ENCODE measurements around the gene CEP128.
"Not testable (repeated sequence)": the region's sequence is repeated elsewhere in the genome, so short reads cannot be mapped to it uniquely, and the experiment has no call there.

CEP128 gene

DNA sequence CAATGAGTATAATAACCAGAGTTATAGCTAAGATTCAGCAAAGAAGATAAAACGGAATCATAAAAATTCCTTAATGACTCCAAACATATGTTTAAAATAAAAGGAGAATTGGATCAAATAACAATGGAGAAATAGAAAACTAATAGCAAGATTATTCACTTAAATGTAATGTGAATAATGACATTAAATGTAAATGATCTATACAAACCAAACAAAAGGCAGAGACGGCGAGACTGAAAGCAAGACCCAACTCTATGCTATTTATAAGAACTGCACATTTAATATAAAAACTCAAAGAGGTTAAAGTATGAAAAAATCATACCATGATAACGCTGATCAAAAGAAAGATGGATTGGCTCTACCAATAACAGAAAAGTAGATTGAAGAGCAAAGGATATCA is 10.0 kb upstream of the CEP128 start:
- DNase-seq: no peak

GRCh38 chr14:80948291-80948690 is 6.8 kb upstream of the CEP128 start:
- no peak for DNase-seq

- DNase-seq: no peak
These were observed 5.3 kb upstream of the CEP128 start for GRCh38 chr14:80946797-80947196.

GRCh38 chr14:80946187-80946586 is 4.6 kb upstream of the CEP128 start:
- DNase-seq: no peak

- DNase-seq: no peak
These were observed 3.5 kb upstream of the CEP128 start for GRCh38 chr14:80944861-80945617.

- peak; percentile 62 for DNase-seq
These were observed 658 bp upstream of the CEP128 start for GRCh38 chr14:80942191-80942600.

- DNase-seq: no peak
These were observed 1.4 kb downstream of the CEP128 start for GRCh38 chr14:80940146-80940545.

DNA sequence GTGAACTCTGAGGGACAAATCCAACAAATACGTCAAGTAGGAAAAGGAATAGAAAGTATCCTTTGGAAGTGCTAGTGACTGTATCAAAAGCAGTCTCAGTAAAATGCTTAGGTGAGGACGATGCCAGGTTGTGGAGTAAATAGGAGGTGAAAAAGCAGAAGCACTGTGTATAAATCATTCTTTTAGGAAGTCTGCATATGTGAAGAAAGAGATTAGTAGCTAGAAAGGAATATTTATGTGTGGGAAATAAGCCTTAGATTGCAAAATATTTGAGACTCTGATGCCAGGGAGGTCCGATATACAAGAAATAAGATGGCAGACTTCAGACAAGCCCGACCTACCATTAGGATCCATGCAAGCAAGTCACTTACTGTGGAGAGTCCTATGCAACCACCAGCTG is 7.9 kb downstream of the CEP128 start:
- no peak for DNase-seq

DNA sequence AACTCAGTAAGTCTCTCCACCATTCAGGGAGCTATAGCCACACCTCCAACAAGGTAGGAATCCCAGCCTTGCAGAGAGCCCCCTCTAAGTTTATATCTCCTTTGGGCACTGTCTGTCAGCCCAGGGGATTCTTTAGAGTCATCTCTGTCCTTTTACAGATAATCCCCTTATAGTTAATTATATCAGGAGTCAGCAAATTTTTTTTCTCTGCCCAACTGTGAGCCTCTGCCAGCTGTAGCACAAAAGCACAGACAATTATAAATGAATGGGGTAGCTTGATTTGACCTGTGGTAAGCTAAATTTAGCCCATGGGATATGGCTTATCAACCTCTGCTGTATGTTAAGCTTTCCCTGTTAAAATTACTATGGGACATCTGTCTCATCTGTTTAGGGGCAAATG is 8.3 kb downstream of the CEP128 start:
- no peak for DNase-seq

GRCh38 chr14:80930836-80931389 is 10.6 kb downstream of the CEP128 start:
- DNase-seq: no peak

- DNase-seq: no peak
These were observed 11.4 kb downstream of the CEP128 start for GRCh38 chr14:80930095-80930494.

GRCh38 chr14:80927083-80927989 is 14.2 kb downstream of the CEP128 start:
- DNase-seq: no peak

- DNase-seq: no peak
These were observed 15.0 kb downstream of the CEP128 start for GRCh38 chr14:80926397-80927082.

DNA sequence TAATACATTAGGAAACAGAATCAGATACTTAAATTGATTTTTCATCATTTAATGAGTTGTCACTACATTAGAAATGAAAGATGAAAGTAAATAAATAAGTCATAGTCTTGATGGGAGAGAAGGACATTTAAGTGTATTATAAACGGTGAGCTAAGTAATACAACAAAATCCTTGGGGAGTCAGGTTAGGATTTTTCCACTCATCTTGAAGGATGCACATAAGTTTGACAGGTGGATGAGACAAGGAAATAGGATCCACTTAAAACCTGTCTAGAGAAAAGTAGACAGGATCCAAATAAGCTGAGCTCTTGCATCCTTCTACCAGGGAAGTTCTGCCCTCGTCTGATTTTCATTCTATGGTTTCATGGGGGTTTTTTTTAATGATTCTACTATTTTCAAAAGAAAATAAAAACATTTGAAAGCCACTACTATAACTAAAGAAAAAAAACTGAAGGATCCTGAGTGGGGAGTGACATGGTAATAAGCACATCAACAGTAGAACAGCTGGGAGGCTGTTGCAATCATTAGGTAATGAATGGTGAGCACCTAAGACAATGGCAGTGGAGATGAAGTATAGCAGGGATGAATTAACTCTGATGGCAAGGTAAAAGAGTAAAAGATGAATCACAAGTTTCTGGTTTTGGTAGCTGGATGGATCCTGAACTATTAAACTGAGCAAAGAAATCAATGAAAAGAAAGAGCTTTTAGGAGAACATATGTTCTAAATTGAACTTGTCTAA is 17.0 kb downstream of the CEP128 start:
- DNase-seq: no peak

- DNase-seq: no peak
These were observed 18.2 kb downstream of the CEP128 start for GRCh38 chr14:80923368-80923767.

DNA sequence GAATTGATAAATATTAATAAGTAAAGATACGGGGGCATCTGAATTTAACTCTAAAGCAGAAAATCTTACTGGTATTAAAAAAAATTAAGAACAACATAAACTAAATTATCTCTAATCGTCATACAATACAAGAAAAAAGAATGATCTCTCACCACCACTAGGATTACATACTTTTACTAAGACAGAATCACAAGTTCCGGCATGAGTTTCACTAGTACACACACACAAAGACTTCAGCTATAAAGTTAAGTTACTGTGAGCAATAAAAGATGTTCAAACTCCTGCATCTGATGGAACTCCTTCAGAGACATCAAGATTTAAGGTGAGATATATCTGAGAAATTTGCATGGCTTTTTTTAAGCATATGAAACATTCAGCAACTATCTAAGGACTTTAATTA is 21.9 kb downstream of the CEP128 start:
- DNase-seq: no peak

DNA sequence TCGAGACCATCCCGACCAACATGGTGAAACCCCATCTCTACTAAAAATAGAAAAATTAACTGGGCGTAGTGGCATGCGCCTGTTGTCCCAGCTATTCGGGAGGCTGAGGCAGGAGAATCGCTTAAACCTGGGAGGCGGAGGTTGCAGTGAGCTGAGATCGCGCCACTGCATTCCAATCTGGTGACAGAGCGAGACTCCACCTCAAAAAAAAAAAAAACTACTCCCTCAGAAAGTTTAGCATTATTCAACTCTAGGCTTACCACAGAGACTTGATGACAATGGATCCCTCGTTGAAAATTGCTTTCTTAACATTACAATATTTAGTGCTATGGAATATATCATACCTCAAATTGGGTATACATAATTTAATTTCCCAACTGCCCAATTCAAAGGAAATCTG is 29.5 kb downstream of the CEP128 start:
- DNase-seq: not testable (repeated sequence)

DNA sequence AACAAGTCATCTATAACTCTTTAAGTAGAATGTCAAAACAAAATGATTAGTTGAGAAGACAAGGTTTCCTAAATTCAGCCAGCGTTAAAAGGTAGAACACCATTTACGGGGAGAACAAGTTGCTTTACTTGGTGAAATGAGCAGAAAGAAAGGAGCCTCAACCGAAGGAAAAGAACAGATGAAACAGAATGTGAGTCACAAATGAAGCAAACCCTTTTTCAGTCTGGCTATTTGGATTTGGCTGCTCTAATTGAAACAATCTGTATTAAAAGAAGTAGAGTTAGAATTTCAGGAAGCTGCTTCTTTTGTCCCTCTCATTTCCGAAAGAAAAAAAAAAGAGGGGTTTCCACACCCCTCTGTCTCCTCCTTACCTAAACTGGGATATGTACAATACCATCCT is 34.6 kb downstream of the CEP128 start:
- DNase-seq: no peak

- no peak for DNase-seq
These were observed 35.2 kb downstream of the CEP128 start for GRCh38 chr14:80906336-80906735.

DNA sequence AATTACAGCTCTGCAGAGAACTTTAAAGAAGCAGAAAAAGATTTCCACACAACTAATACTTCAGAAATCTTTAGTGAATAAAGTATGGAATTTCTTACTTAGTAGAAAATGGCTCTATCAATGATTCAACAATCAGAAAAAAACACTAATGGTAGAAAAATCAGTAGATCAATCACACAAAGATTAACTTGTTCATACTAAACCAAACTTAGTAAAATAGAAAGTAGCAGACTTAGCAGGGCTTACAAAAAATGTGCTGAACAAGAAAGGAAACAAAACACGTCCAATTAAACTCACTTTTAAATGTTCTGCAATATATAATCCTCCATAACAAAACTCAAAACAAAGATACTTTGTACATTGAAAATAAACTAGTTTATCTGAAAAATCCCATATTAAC is 38.9 kb downstream of the CEP128 start:
- no peak for DNase-seq

DNA sequence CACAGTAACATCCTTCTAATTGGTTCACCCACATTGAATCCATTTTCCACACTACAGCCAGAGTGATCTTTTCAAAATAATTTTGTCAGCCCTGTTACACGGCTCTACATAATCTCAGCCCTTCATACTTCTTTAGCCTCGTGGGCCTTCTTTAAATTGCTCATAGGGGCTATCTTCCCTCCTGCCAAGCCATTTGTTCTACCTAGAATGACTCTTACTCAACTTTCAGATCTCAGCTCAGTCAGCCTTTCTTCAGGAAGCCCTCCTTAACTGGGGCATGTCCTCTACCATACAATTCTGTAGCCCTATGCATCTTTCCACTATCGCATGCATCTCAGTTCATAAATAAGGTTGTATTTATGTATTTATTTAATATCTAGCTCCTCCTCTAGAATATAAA is 39.7 kb downstream of the CEP128 start:
- DNase-seq: no peak

DNA sequence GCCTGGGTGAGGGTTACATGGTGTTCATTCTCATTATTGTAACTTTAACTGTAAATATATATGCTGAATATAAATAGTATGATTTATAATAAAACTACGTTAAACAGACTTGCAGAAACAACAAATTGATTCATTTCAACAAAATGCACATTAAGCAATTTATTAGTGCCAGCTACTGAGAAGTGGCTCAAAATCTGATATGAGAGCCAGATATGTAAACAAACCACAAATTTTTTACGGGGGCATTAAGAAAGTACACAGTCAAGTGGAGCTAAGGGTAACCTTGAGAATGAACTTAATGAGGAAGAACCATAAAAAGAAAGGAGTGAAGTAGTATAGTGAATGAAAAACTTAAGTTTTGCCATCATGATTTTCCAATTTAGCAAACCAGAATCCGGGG is 40.3 kb downstream of the CEP128 start:
- DNase-seq: no peak

DNA sequence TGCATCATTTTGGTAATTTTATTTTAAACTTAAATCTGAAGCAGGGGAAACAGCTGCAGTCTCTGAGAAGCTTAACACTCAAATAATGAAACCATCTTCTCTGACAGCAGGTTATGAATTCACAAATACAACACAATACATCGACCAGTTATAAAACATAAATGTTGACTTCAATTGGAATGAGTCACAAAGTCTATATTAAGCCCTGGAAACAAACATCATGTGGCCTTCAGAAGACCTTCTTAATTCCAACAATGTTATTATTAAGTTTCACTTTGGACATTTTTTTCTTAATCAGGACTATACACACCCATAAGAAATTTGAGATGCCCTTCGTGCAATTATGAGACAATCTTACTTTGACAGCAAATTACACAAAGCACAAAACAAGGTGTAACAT is 68.9 kb downstream of the CEP128 start:
- DNase-seq: no peak

Measured in NCI-H1694 treated with DMSO at 0.1 percent for 48 hours (cell line).